ENCODE measurements around the gene NDRG2. TPM values are rescaled to one million over a fixed set of nuclear protein-coding genes. Genes with fewer than 3 reads are reported as not detected.

NDRG2 gene
- 237 TPM for total RNA-seq

DNA sequence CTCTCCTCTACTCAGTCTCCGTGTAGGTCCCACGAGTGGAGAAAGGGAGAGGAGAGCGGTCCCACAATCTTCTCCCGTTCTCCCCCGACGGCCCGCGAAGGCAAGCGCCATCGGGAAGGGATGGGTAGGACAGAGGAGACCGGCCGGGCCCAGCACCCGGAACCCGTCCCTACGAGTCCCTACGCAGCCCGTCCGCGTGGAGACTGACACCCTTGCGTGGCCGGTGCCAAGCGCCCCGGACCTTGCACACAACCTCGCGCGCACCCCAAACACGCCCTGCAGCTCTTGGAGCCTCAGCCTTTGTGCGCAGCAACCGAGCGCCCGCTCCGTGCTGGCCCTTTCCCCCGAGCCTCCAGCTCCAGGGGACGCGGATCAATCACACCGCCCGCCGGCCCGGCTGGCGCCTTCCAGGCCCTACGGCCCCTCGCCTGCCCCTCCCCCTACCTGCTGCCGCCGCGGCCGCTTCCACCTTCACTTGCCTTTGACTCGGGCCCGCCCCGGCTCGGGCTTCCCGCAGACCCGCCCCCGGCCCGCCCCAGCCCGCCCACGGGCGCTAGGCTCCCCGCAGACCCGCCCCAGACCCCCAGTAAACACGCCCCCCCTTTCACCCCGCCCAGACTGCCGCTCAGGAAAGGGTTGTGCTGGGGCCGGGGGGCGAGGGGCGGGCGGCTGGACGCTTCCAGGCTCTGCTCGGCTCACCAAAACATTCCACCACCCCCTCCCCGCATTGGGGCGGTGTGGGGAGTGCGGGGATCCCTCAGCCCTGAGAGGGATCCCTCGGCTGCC is at the start of gene NDRG2:
Gene NDRG2 (minus strand): TSS at position 477 of the 786 bp plus-strand sequence. CDS start 1,746 bp downstream, outside the sequence.
- peak; percentile 79 for DNase-seq (ENCODE audit: low spot score)

DNA sequence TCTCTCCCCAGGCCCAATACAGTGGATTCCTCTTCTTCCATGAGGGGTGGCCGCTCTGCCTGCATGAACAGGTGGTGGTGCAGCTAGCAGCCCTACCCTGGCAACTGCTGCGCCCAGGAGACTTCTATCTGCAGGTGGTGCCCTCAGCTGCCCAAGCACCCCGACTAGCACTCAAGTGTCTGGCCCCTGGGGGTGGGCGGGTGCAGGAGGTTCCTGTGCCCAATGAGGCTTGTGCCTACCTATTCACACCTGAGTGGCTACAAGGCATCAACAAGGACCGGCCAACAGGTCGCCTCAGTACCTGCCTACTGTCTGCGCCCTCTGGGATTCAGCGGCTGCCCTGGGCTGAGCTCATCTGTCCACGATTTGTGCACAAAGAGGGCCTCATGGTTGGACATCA is 49.1 kb upstream of the NDRG2 start:
- no peak for DNase-seq (ENCODE audit: low spot score)

DNA sequence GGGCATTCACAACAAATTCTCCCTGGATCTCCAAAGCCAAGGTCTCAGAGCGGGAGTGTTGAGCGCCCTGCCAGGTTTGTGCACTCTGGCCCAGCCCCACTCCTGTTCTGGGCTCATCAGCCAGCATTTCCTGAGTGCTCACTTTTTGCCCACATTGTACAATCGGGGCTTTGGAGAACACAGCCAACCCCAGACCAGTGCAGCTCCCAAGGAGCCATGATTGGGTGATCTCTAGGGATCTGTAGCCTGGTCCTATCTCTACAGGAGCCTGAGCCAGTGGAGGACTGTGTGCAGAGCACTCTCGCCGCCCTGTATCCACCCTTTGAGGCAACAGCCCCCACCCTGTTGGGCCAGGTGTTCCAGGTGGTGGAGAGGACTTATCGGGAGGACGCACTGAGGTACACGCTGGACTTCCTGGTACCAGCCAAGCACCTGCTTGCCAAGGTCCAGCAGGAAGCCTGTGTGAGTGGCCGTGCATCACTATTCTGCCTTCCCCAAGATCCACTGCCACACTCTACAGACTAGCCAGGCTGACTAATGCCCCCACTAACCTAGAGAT is 48.0 kb upstream of the NDRG2 start:
- DNase-seq (ENCODE audit: low spot score): peak; percentile 66

DNA sequence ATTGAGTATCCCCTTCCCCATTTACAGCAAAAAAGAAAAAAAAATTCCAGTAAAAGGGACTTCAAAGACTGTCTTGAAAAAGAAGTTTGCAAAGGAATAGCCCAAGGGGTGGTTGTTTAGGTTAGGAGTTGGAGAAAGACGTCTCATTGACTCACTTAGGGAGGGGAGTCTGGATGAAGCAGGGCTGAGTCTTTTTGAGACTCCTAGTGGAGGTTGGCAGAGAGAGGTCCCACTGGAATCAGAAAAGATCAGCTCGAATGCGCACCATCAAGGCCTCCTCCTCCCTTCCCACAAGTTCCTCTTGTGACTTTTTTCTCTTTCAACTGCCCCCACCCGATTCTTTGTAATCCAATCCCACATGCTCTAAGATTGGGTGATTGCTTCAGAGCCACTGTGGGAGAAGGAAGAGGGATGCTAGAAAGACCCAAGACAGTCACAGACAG is 47.2 kb upstream of the NDRG2 start:
- no peak for DNase-seq (ENCODE audit: low spot score)

DNA sequence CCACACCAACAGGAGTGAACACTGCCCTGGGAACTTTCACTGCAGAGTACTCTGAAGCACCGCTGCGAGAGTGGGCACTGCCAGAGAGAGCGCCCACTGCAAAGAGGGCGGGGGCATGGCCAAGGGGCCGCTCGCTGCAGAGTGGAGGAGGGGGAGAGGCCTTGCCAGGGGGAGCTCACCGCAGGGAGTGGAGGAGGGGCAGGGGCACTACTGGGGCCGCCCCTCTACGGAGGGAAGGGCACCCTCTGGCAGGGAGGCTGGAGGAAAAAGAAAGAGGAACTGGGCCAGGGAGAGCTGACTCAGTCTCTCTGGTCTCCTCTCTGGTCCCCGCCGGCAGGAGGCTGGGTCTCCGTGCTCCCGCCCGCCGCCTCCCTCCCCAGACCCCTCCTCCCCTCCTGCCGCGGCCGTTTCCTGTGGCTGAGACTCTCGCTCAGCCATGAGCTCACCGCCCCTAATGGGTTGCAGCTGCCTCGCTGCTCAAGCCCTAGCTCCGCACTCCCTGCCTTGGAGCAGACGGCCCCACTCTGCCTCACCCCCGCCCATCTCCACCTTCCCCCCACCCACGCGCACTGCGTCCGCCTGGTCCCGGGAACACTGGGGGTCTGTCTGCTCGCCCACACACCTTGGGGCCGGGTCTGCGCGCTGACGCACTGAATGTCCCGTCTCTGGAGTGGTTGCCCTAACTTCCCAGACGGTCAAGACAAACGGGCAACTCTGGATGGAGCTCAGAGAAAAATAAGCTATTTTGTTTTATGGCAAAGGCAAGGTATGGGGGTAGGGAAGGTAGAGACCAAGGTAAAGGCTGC is 46.6 kb upstream of the NDRG2 start:
- DNase-seq (ENCODE audit: low spot score): peak; percentile 82

DNA sequence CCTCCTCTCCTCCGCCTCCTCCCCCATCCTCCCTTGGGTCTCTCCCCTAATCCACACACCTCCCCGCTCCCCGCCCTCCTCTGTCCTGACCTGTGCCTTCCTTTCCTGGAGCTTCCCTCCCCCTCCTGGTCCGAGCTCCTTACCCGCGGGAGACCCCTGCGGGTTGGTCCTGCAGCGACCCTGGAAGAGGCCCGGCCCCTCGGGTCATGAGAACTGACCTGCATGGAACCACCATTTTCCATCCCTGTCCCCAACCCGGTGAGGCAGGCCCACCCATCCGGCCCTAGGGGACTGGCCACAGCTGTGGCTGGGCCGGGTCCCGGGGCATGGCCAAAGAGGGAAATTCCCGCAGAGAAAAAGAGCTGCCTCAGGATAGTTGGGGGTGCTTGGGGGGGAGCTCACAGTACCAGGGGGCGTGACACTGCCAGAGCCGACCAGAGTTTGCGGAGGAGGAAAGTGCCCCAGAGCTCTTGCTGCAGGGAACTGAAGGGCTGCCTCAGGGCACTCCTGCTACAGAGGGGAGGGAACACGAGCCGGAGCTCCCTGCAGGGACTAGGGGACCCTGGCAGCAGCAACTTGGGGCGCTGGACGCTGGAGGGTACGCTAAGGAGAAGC is 45.9 kb upstream of the NDRG2 start:
- no peak for DNase-seq (ENCODE audit: low spot score)

DNA sequence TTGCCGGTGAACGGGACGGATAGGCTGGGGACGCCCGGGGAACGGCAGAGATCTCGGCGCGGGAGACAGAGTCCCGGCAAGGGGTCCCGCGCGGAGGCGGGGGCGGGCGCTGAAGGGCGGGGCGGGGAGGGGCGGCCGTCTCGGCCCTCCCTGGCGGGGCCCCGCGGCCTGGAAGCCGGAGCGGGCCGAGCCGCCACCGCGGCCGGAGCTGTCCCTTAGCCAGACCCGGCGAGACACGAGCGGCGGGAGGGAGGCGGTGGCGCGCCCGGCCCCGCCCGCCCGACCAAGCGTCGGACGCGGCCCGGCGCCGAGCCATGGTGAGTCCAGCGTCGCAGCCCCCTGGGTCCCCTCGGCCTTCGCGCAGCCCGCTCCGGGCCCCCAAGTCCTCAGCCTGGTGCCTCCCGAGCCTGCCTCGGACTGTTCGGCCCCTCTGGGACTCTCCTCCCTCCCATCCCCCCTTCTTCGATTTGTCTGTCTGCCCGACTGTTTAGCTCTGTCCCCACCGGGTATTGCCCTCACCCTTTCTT is 45.3 kb upstream of the NDRG2 start, which contains the start of gene ARHGEF40:
Gene ARHGEF40 (plus strand): TSS at position 222 of the 527 bp plus-strand sequence. CDS start 93 bp downstream, at position 315.
- DNase-seq (ENCODE audit: low spot score): peak; percentile 57

DNA sequence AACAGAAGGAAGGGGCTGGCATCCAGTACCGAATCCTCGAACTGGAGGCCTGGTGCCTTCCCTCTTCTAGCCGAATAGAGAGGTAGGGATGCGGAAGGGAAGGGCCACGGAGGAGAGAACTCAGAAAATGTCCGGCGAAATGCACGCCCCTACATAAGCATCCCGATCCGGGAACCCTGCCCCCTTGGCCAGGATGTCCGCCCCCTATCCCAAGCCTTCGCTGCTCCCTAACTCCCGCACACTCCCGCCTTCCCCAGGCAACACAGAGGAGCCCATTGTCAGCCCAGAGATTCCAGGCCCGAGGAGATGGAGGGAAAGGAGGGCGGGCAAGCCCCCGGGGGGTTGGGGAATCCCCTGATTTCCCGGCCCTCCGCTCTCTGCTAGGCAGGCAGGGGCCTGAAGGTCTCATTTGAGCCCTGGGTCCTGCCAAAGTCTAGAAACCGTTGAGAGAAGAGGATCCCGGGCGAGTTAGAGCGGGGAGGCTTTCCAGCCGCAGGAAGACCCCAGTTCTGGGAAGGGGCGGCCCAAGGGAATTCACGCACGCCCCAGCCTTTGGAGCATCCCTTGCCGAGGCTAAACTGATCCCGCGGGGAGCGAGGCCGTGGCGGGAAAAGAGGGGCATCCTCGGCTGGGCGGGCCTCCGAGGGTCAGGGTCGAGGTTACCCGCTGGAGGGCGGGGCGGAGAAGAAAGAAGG is 44.7 kb upstream of the NDRG2 start:
- DNase-seq (ENCODE audit: low spot score): no peak

DNA sequence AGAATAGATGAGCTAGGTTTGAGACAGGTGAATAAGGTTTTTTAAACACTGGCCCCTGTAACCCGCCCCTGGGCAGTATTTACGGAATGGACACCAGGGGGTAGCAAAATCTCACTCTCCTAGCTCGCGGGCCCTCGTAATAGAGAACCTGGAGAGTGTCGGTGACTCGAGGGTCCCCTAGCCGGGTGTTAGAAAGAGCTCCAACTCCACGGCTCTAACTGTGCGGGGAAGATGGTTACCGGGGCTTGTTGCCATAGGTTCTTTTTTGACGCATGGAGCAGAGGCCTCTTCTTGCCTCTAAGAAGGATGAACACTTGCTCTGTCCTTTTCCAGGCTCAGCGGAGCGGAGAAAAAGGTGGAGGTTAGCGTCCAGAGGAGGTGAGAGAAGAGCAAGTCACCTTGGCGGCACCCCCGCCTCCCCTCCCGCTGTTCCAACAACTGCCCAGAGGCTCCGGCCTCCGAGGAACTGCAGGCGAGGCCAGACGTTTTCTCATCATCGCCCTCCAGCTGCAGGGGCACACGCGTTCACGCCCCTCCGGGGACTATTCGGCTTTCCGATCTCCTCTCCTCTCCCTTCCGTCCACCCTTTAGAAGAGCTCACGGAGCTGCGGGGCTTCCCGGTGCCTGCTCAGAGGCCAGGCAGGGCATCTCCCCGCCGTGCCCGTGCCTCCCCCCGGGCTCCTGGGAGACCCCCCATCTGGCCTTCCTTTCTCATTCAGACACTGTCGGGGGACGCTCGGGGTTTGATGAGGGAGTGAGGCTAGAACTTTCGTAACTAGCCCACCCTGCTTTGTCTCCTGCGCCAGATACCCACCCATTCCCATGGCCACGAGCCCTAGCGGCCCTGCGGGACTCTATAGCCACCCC is 43.9 kb upstream of the NDRG2 start:
- peak; percentile 60 for DNase-seq (ENCODE audit: low spot score)

DNA sequence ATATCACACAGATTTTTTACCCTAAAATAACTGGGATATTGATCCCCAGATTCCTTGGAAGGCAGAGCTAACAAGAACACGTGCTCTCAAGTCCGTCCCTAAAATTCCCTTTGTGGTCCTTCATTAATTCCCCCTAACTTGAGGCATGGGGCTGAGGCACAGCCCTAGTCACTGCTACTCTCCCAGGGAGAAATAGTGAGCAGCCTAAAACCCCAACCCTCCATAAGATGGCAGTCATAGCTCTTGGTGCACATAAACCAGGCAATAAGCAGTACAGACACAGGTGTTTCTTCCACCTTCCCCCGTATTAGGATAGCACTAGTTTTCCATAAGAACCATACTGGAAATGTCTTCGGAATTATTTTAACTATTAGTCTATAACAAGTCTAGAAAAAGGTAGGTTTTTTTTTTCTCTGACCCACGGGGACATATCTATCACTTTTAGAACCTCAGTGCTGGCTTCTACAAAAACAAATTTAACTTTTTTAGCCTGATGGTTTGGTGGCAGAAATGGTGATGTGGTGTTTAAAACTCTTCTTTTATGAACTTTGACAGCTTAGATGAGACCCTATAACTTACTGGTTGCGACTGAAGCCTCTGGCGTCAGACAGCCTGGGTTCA is 42.1 kb upstream of the NDRG2 start:
- no peak for DNase-seq (ENCODE audit: low spot score)

DNA sequence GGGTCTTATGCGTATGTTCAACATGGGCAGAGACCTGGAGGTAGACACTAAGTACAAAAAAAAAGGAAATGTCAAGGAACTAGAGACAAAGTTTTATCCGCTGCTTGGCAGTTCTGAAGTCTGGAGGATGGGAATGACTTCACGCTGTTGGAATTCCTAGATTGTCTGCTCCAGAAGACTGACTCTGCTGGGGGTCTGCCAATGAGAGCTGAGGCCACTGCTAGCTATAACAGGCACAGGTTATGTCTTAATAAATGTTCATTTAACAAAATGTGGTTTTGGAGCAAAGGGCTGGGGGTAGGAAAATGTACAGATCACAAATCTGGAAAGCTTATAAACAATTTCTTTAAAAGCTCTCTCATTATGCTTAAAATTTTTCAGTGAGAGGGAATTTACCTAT is 38.6 kb upstream of the NDRG2 start:
- no peak for DNase-seq (ENCODE audit: low spot score)

DNA sequence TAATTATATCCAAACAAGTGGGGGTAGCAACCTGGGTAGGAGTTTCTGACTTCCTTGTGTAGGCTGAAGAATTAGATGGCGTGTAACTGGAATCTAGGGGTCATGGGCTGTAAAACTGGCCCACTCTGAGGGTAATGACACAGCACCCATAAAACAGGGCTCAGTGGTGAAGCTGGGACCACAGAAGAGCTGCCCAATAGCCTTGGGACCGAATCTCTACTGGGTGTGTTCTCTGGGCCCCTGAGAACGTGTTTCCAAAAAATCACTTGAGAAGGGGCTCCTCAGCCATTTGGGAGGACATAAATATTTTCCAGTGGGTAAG is 36.4 kb upstream of the NDRG2 start:
- DNase-seq (ENCODE audit: low spot score): no peak

DNA sequence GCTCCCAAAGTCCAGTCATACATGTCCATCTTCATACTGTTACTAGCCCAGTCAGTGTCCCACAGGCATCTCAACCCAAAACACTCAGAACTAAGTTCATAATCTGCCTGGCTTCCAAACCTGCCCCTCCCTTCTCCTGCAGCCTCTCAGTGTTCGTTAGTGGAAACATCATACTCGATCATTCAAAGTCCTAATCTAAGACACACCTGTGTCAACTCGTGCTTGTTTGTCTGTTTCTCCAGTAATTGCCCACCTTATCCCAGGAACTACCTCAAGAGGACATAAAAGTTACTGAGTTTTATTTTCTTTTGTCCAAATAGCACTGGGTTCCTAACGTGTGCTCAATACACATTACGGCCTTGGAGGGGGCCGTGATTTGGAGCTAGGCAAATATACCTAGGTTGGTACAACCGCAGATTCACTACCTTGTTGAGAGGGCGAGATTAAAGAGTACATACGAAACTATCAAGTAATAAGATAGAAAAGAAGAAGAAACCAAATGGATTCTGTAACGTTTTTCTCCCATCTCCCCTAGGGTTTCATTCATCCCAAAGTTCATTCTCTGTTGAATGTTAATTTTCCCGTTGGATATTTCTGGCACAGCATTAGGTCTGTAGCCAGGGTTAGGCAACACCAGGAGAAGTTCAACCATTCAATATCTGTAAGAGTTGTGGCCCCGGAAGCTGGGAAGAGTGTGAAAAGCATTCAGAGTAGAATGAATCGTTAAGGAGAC is 35.9 kb upstream of the NDRG2 start:
- no peak for DNase-seq (ENCODE audit: low spot score)

DNA sequence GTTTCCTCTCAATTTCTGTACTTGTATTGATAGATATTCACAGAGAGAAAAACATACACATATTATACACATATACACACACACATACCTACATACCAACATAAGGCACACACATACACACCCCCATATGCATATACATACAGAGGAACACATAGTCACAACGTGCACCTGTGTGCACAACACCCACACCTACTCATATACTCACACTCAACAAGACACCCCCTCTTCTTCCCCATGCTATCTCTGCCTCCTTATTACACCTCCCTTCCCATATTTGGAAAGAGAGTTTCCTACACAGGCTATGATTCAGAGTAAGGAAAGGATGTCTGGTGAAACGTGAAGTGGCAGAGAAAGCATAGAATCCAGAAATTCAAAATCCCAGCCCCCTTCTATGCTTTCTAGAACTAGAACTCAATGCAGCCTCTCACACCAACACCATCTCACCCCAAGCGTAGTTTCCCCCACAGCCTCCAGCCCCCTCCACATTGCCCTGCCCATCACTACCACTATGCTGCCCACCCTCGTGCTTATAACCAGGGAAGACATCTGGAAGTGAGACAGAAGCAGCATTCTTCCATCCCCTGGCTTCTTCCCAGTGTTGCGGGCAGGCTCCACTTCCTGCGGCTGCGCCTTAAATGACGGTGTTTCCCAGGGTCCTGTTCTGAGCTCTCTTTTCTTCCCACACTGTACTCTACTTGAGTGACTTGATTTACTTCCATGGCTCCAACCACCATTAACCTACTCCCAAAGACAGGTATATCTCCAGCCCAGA is 35.2 kb upstream of the NDRG2 start:
- DNase-seq (ENCODE audit: low spot score): no peak

DNA sequence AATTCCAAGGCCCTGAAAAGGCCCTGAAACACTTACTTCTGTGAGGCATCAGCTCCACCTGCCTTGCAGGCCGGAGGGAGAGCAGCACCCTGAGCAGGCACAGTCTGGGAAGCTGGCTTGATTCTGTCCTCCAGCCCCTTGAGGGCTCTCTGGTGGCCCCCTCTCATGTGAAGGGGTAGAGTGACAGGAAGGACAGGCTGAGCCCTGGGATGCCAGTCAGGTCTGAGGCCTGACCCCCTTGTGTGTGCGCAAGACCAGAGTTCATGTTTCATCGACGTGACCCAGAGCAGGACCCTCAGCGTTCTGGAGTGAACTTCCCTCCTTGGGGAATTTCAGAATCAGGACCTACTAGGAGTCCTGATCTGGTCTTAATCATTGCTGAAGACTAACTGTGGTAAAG is 34.0 kb upstream of the NDRG2 start:
- no peak for DNase-seq (ENCODE audit: low spot score)

DNA sequence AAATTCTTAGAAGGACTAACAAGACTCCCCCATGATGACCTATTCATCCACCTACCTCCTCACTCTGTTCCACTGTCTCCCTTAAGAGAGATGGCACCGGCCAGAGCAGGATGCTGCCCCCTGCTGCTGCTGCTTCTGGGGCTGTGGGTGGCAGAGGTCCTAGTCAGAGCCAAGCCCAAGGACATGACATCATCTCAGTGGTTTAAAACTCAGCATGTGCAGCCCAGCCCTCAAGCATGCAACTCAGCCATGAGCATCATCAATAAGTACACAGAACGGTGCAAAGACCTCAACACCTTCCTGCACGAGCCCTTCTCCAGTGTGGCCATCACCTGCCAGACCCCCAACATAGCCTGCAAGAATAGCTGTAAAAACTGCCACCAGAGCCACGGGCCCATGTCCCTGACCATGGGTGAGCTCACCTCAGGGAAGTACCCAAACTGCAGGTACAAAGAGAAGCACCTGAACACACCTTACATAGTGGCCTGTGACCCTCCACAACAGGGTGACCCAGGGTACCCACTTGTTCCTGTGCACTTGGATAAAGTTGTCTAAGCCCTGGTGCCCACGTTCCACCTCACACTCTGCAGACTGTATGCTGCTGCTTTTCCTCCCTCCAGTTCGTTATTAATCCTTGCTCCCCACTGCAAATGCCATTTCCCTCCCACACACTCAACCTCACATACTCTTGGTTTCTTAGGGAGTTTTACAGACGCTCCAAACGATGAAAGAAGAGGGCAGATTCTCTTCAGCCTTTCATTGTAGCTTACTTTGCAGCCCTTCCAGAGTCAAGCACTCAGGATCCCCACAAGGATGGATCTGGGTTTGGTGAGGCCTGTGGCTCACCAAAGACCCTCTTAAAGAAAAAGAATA is 33.2 kb upstream of the NDRG2 start, which contains the start of gene RNASE8:
Gene RNASE8 (plus strand): TSS at position 20 of the 873 bp plus-strand sequence. CDS start 71 bp downstream, at position 91.
- DNase-seq (ENCODE audit: low spot score): no peak

DNA sequence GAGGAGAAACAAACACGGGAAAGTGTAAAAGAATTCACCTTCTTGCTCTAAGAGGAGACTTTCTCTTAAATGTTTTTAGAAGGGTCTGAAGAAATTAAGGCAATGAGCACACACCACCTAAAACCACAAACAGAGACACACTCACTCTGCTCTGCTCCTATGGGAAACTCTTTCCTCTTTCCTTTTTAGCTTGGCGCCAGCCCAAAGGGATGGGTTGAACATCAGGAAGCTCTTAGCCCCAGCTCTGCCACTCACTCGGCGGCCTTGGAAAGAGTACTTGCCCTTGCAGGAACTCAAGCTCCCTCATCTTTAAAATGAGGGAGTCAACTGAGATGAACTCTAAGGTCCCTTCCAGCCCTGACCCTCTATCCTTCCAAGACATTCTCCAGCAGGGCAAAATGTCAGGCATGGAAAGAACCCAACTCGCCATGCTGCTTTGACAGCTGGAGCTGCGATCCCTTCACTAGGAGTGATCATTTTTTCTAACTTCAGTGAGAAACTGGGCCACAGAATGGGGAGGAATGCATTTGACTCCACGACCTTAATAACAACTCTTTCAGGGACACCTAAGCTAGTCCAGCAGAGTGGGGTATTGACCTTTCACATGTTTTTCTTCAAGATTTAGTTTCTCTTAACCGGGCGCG is 31.8 kb upstream of the NDRG2 start:
- peak; percentile 79 for DNase-seq (ENCODE audit: low spot score)
